Urinary bladder (tissue), 4 donors: ENCODE data around the gene FNIP2. TPM values are rescaled to one million over a fixed set of nuclear protein-coding genes. Genes with fewer than 3 reads are reported as not detected.

Experiments used
- DNase-seq: peaks from one replicate; pipeline ENCODE4 v3.0.0-alpha.2; 2015; ENCODE audit errors: extremely low spot score
- H3K27ac ChIP-seq: one replicate; pipeline ENCODE4 v1.5.1; 2013; ENCODE audit warnings: low read depth, mild to moderate bottlenecking, moderate library complexity
- H3K36me3 ChIP-seq: one replicate; pipeline ENCODE4 v1.6.1; 2013; ENCODE audit warnings: mild to moderate bottlenecking, moderate library complexity; ENCODE audit not compliant: insufficient read depth
- H3K4me1 ChIP-seq: one replicate; pipeline ENCODE4 v1.6.1; 2013; ENCODE audit warnings: mild to moderate bottlenecking, moderate library complexity; ENCODE audit not compliant: insufficient read depth
- H3K4me3 ChIP-seq: one replicate; pipeline ENCODE4 v1.5.1; 2013; ENCODE audit warnings: low read depth, low read length
- WGBS: extraction: QIAGEN DNeasy Blood & Tissue Kit; methylation state at CpG from one replicate; pipeline ENCODE4 v1.1.7; 2013; 5-methylcytosine and 5-hydroxymethylcytosine counted together
- polyA plus RNA-seq: library from polyadenylated mRNA; stranded (reverse); fragments of 200-250 nt; gene quantifications from one replicate; pipeline ENCODE4 v1.2.3, GENCODE V29; 2013
- total RNA-seq: library from RNA; depleted of rRNA; stranded (reverse); fragments of >200 nt; gene quantifications from one replicate; pipeline ENCODE4 v1.2.3, GENCODE V29; 2014
- donor health status: healthy with polysubstance abuse.
- donor health status: healthy.

FNIP2 gene
- total and polyA plus RNA-seq, 2 donors: 15.6 to 54.0 TPM

GRCh38 chr4:158775091-158775651 is 6.3 kb downstream of the FNIP2 start:
- Histone ChIP-seq H3K27ac (no peak overlapping the region), H3K4me1 (peaks cover 4% of the 10 kb centered on the region), H3K4me3 (no peak overlapping the region), H3K36me3 (no peaks in the 10 kb centered on the region)
- 52% methylated on average over 1 of the region's 1 CpG for WGBS
- DNase-seq: no peak

GRCh38 chr4:158776106-158776505 is 7.3 kb downstream of the FNIP2 start:
- WGBS: 74% methylated on average over 1 of the region's 1 CpG
- no peaks in the 10 kb centered on the region for H3K36me3 ChIP-seq
- DNase-seq: no peak
- H3K4me1 ChIP-seq: peaks cover 4% of the 10 kb centered on the region
- H3K4me3 ChIP-seq: no peak overlapping the region
- no peak overlapping the region for H3K27ac ChIP-seq

DNA sequence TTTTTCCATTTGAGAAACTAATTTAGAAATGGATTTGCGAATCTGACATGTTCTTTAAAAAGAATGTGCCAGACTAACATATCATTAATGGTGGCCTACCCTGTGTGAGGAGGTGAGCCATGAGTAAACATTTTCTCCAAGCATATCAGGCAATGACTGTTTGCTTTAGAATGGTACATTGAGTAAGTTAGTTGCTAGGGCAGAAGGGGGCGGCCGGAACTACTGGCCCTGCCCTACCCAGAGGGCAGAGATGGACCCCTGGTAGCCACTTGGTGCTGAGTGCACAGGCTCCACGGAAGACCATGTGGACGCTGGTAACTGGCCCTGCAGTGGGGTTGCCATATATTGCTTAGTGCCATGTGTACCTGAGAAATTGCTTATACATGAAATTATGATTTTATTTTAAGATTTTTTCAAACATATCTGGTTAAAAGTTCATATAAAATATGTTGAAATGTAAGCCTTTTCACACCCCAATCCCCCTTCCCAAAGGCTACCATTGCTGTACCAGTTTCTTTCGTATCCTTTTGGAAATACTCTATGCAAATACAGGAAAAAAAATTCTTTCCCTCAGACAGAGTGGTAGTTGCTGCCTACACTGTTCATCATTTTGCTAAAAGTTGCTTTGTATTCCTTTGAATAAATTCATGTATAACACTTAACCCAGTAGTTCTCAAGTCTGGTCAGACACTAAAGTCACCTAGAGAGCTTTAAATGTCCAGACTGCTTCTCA is 8.8 kb downstream of the FNIP2 start:
- Histone ChIP-seq H3K4me3 (no peak overlapping the region), H3K27ac (no peak overlapping the region), H3K36me3 (no peaks in the 10 kb centered on the region), H3K4me1 (peaks cover 4% of the 10 kb centered on the region)
- WGBS: 86% methylated on average over 6 of the region's 6 CpGs
- no peak for DNase-seq

- Histone ChIP-seq H3K4me1 (peaks cover 6% of the 10 kb centered on the region), H3K27ac (no peak overlapping the region), H3K4me3 (no peak overlapping the region), H3K36me3 (no peaks in the 10 kb centered on the region)
- 81% methylated on average over 2 of the region's 2 CpGs for WGBS
- no peak for DNase-seq
Observed at GRCh38 chr4:158778156-158778711, 9.4 kb downstream of the FNIP2 start.

DNA sequence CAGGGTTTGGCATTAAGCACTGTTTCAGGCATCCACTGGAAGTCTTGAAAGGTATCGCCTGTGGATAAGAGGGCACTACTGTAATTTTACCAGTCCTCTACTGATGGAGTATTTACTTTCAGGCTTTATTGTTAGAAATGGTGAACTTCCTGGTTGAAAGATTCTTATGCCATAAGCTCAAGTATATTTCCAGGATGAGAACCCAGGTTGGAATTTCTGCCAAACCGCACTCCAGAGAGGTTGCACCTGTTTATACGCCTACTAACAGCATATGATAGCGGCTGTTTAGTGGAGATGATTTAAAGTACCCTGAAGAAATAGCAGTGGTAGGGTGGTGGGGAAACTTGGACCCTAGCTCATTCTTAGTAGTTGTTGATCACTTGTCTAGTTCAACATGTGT is 9.9 kb downstream of the FNIP2 start:
- no peak overlapping the region for H3K27ac ChIP-seq
- no peaks in the 10 kb centered on the region for H3K36me3 ChIP-seq
- peaks cover 6% of the 10 kb centered on the region for H3K4me1 ChIP-seq
- H3K4me3 ChIP-seq: no peak overlapping the region
- 90% methylated on average over 4 of the region's 4 CpGs for WGBS
- no peak for DNase-seq

DNA sequence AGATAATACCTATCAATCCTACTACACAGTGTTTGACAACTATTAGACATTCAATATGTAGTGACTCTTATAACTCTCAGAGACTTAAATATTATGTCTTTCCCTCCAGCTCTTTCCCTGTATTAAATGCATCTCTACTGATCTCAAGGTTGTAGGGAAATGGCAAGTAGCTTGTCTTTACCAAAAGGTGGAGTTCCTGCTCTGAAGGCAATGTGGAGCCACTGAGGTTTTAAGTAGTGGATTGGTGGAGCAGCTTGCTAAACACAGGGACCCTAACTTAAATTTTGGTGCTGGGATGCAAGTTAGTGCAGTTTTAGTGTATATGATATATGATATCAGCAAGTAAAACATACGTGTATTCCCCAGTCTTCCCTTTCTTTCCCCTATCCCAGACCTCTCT is 13.1 kb downstream of the FNIP2 start:
- Histone ChIP-seq H3K4me1 (peaks cover 2% of the 10 kb centered on the region), H3K4me3 (no peak overlapping the region), H3K27ac (no peak overlapping the region), H3K36me3 (no peaks in the 10 kb centered on the region)
- WGBS: 35% methylated on average over 1 of the region's 1 CpG
- DNase-seq: no peak

DNA sequence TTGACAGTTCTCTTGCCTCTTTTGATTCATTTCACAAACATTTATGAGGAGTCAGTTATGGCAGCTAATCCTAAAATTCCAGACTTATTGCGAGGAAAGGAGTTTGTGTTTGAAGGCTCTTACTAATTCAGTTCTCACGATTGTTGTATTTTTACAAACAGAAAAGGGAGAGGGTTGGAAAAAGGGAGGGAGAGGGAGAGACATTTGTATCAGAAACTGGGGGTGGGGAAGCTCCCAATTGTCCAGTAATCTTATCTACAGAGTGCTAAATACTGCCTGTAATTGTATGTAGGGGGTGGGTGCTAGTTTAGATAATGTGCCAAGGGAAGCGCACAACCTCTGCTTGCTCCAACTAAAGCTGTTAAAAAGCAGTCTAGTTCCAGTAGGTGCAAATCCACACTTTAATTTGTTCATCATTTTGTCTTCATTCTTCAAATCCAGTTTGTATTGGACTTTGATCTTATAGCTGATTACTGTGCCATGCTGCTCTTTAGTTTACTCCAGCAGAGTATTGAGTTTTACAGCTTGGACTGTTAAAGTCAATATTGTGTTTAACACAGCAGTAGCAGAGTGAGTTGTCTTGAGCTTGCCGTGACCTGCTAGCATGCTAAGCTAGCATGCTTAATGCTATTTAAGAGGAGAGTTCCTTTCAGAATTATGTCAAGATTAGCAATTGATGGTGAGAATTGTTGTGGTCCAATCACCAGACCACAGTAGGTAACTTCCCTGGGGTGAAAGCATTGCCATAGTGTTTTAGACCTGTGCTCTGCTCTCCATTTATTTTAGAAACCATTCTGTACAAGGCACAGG is 13.9 kb downstream of the FNIP2 start:
- H3K4me1 ChIP-seq: peaks cover 2% of the 10 kb centered on the region

DNA sequence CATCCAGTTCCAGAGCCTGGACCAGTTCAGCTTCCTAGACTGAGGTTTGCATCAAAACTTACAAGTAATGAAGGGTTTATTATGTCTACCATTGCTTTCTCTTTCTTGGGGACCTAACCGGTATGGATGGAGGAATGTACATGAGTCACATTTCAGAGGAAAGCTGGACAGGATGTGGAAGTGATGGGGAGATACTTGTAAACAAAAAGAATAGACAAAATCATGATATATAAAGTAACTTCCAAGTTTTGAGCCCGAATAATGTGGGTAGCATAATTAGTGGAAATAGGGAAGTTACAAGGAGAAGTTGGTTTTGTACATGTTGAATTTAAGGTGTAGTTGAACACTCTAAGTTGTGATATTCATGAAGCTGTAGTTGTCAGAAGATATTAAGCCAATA is 15.0 kb downstream of the FNIP2 start:
- no peak for DNase-seq
- 39% methylated on average over 2 of the region's 2 CpGs for WGBS
- H3K4me1 ChIP-seq: peaks cover 2% of the 10 kb centered on the region
- no peak overlapping the region for H3K27ac ChIP-seq
- H3K36me3 ChIP-seq: no peaks in the 10 kb centered on the region
- no peak overlapping the region for H3K4me3 ChIP-seq

More for the DNA sequence above, 13.9 kb downstream of the FNIP2 start:
- WGBS: 35% methylated on average over 4 of the region's 4 CpGs
- no peak overlapping the region for H3K27ac ChIP-seq
- DNase-seq: no peak
- H3K4me3 ChIP-seq: no peak overlapping the region
- H3K36me3 ChIP-seq: no peaks in the 10 kb centered on the region

DNA sequence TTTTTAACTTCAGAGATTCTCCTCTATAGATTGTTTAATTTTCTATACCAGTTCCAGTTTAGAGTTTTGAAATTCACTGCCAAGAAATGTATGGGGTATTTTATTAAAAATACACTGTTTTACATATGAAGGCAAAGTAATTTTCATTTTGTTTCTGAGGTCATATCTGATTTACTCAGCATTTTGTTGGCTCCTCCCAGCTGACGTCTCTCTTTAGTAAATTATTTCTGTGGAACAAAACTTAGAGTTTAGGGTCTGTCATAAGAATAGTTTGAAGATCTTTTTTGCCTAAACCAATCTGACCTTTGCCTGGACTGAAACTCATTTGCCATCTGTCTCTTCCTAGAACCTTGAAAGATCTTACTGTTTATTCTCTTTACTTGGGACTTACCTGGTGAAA is 16.9 kb downstream of the FNIP2 start:
- no peak overlapping the region for H3K27ac ChIP-seq
- H3K4me3 ChIP-seq: no peak overlapping the region
- H3K36me3 ChIP-seq: no peaks in the 10 kb centered on the region
- 19% methylated on average over 1 of the region's 1 CpG for WGBS
- no peak for DNase-seq
- H3K4me1 ChIP-seq: peaks cover 2% of the 10 kb centered on the region

DNA sequence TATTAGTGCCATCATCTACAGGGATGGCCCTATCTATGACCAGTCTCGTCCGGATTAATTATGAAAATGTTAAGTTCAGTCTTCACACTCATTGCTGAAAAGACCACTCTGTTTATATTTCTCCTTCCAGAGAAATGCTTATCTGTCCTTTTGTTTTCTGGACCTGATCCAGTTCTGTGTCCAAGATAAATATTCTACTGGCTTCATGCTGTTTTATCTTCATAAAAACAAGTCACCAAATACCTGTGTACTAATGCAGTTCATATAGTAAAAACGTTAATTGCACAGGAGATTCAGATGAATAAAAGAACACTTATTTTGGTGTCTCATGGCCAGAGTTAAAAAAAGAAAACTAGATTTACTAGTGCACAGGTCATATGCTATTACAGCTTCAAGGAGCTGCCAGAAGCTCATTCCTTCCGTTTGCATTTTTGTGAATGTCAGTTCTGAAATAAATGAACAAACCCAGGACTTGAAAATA is 17.3 kb downstream of the FNIP2 start:
- Histone ChIP-seq H3K27ac (no peak overlapping the region), H3K4me1 (peaks cover 2% of the 10 kb centered on the region), H3K4me3 (no peak overlapping the region), H3K36me3 (no peaks in the 10 kb centered on the region)
- WGBS: 7% methylated on average over 4 of the region's 4 CpGs
- DNase-seq: no peak

DNA sequence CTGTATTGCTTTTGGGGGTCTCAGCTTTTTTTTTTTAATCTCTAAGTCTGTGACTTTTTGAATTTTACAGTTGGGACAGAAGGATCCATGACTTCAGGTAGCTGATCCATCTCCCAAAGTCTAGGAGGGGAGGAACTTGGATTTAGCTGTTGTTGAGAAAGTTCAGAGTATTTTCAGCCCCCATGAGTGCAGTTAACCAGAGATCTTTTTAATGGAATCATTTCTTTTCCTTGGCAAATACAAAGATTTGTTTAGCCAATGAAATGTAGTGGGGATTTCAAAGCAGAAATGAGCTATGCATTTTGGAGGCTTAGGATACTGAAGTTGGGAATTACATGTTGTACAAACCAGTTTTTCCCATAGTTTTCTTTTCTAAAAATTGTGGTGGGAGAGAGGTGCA is 18.1 kb downstream of the FNIP2 start:
- no peak overlapping the region for H3K4me3 ChIP-seq
- H3K4me1 ChIP-seq: peaks cover 2% of the 10 kb centered on the region
- H3K27ac ChIP-seq: no peak overlapping the region
- no peaks in the 10 kb centered on the region for H3K36me3 ChIP-seq
- DNase-seq: no peak

- WGBS: 95% methylated on average over 15 of the region's 15 CpGs
- Histone ChIP-seq H3K36me3 (no peaks in the 10 kb centered on the region), H3K4me3 (no peak overlapping the region), H3K4me1 (no peaks in the 10 kb centered on the region), H3K27ac (no peak overlapping the region)
- DNase-seq: no peak
Observed at GRCh38 chr4:158787709-158788475, 19.1 kb downstream of the FNIP2 start.

DNA sequence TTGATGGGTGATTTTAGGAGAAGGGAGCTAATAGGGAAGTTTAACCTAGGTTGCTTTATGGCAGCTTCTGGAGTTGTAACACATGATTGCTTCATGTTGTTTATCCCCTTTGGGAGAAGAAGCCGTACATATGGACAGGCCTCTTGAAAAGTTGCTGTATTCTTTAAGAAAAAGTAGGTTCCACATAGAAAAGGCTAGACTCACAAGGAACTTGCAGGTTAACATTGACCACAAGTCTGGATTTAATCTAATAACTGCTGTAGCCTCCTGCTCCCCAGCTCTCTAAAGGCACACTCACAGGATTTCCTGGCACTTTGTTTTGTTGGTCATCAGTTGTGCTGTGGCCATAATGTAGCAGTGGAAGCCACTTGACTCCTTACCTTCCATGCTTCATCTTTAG is 19.7 kb downstream of the FNIP2 start:
- H3K27ac ChIP-seq: no peak overlapping the region
- no peak for DNase-seq
- 79% methylated on average over 1 of the region's 1 CpG for WGBS
- no peaks in the 10 kb centered on the region for H3K36me3 ChIP-seq
- H3K4me3 ChIP-seq: no peak overlapping the region
- H3K4me1 ChIP-seq: no peaks in the 10 kb centered on the region
